OCI-LY1 (cell line): ENCODE results near the gene BATF2.

Experiments
- H2AFZ ChIP-seq: fragments of 200-600 bp; sonication (generic), shearing (Covaris generic); 2 replicates; pipeline ENCODE4 v1.6.0; 2014; ENCODE audit warnings: antibody characterized with exemption, mild to moderate bottlenecking, low read length
- H3F3A ChIP-seq: fragments of 200-600 bp; sonication (generic), shearing (Covaris generic); 2 replicates; pipeline ENCODE4 v1.6.0; 2014; ENCODE audit warnings: mild to moderate bottlenecking, antibody characterized with exemption, low read length, moderate library complexity; ENCODE audit not compliant: insufficient read depth
- H3K27ac ChIP-seq: fragments of 200-600 bp; sonication (generic); 2 replicates; pipeline ENCODE4 v1.5.1; 2014; ENCODE audit warnings: low read length, mixed run types, mild to moderate bottlenecking, low read depth; ENCODE audit not compliant: poor library complexity, severe bottlenecking
- H3K27me3 ChIP-seq: fragments of 200-600 bp; sonication (generic); 2 replicates; pipeline ENCODE4 v1.6.0; 2014; ENCODE audit warnings: antibody characterized with exemption, mild to moderate bottlenecking, low read length, moderate library complexity; ENCODE audit not compliant: insufficient read depth
- H3K36me3 ChIP-seq: fragments of 200-600 bp; sonication (generic); 2 replicates; pipeline ENCODE4 v1.6.1; 2014; ENCODE audit warnings: mild to moderate bottlenecking, antibody characterized with exemption, low read length, moderate library complexity, mixed read lengths; ENCODE audit not compliant: insufficient read depth
- H3K4me1 ChIP-seq: fragments of 200-600 bp; sonication (generic); 2 replicates; pipeline ENCODE4 v1.5.1; 2014; ENCODE audit warnings: mild to moderate bottlenecking, low read length, moderate library complexity; ENCODE audit not compliant: insufficient read depth, severe bottlenecking
- H3K4me2 ChIP-seq: fragments of 200-600 bp; sonication (generic), shearing (Covaris generic); 2 replicates; pipeline ENCODE4 v1.6.1; 2014; ENCODE audit warnings: low read length
- H3K4me3 ChIP-seq: fragments of 200-600 bp; sonication (generic); 2 replicates; pipeline ENCODE4 v1.5.1; 2014; ENCODE audit warnings: low read length, low read depth, mild to moderate bottlenecking, mixed read lengths; ENCODE audit not compliant: poor library complexity, severe bottlenecking
- H3K79me2 ChIP-seq: fragments of 200-600 bp; shearing (Covaris generic); 2 replicates; pipeline ENCODE4 v1.6.1; 2016; ENCODE audit warnings: mixed run types, low read length, mixed read lengths; ENCODE audit not compliant: insufficient read depth
- H3K9ac ChIP-seq: fragments of 200-600 bp; sonication (generic), shearing (Covaris generic); 2 replicates; pipeline ENCODE4 v1.6.1; 2014; ENCODE audit warnings: mild to moderate bottlenecking, low read length, mixed read lengths
- H3K9me2 ChIP-seq: fragments of 200-600 bp; sonication (generic), shearing (Covaris generic); 2 replicates; pipeline ENCODE4 v1.6.1; 2014; ENCODE audit warnings: low read depth, mild to moderate bottlenecking, low read length, mixed read lengths
- H3K9me3 ChIP-seq: fragments of 200-600 bp; shearing (Covaris generic); 2 replicates; pipeline ENCODE4 v1.6.1; 2014; ENCODE audit warnings: low read length, mixed read lengths
- H4K20me1 ChIP-seq: fragments of 200-600 bp; sonication (generic), shearing (Covaris generic); 2 replicates; pipeline ENCODE4 v1.6.0; 2016; ENCODE audit warnings: mild to moderate bottlenecking, low read length; ENCODE audit not compliant: insufficient read depth
- EZH2 ChIP-seq: fragments of 200-600 bp; sonication (generic), shearing (Covaris generic); IDR thresholded peaks from 2 replicates; pipeline ENCODE4 v1.8.0; 2017; ENCODE audit warnings: borderline replicate concordance, mixed run types, mild to moderate bottlenecking, antibody characterized with exemption, low read length, moderate library complexity, mixed read lengths
- TF ChIP-seq, protein P1 (sequence below): fragments of 200-600 bp; sonication (generic), shearing (Covaris generic); IDR thresholded peaks from 2 replicates; pipeline ENCODE4 v1.5.1; 2017; ENCODE audit warnings: mild to moderate bottlenecking, antibody characterized with exemption, low read length, moderate library complexity, mixed read lengths

Gene BATF2

GRCh38 chr11:64998141-64998540 is 1.4 kb upstream of the BATF2 start:
- Histone ChIP-seq H3F3A (no peaks in the 10 kb centered on the region), H3K9ac (no peak overlapping the region)

GRCh38 chr11:64996327-64996709 is 453 bp downstream of the BATF2 start:
- H3K36me3 ChIP-seq = no peaks in the 10 kb centered on the region
- no peak overlapping the region for H3K27ac ChIP-seq
- no peak overlapping the region for H2AFZ ChIP-seq
- no peaks in the 10 kb centered on the region for H3K9me3 ChIP-seq
- no peak overlapping the region for H3K4me3 ChIP-seq
- no peak overlapping the region for H3K9ac ChIP-seq
- no peaks in the 10 kb centered on the region for H3K79me2 ChIP-seq
- no peaks in the 10 kb centered on the region for H3K9me2 ChIP-seq
- H3K27me3 ChIP-seq = no peaks in the 10 kb centered on the region
- no peak for TF ChIP-seq EZH2
- TF ChIP-seq, protein P1, sequence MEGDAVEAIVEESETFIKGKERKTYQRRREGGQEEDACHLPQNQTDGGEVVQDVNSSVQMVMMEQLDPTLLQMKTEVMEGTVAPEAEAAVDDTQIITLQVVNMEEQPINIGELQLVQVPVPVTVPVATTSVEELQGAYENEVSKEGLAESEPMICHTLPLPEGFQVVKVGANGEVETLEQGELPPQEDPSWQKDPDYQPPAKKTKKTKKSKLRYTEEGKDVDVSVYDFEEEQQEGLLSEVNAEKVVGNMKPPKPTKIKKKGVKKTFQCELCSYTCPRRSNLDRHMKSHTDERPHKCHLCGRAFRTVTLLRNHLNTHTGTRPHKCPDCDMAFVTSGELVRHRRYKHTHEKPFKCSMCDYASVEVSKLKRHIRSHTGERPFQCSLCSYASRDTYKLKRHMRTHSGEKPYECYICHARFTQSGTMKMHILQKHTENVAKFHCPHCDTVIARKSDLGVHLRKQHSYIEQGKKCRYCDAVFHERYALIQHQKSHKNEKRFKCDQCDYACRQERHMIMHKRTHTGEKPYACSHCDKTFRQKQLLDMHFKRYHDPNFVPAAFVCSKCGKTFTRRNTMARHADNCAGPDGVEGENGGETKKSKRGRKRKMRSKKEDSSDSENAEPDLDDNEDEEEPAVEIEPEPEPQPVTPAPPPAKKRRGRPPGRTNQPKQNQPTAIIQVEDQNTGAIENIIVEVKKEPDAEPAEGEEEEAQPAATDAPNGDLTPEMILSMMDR = no peak
- no peaks in the 10 kb centered on the region for H3F3A ChIP-seq
- H4K20me1 ChIP-seq = no peaks in the 10 kb centered on the region
- no peak overlapping the region for H3K4me2 ChIP-seq
- H3K4me1 ChIP-seq = no peaks in the 10 kb centered on the region

More at GRCh38 chr11:64998141-64998540, 1.4 kb upstream of the BATF2 start:
- Histone ChIP-seq H4K20me1 (no peaks in the 10 kb centered on the region), H3K36me3 (no peaks in the 10 kb centered on the region), H2AFZ (no peak overlapping the region), H3K9me3 (no peaks in the 10 kb centered on the region), H3K27me3 (no peaks in the 10 kb centered on the region), H3K27ac (no peak overlapping the region), H3K9me2 (no peaks in the 10 kb centered on the region), H3K4me2 (no peak overlapping the region), H3K4me1 (no peaks in the 10 kb centered on the region), H3K79me2 (no peaks in the 10 kb centered on the region), H3K4me3 (no peak overlapping the region)
- no peak for TF ChIP-seq EZH2
- TF ChIP-seq, protein P1 = no peak

DNA sequence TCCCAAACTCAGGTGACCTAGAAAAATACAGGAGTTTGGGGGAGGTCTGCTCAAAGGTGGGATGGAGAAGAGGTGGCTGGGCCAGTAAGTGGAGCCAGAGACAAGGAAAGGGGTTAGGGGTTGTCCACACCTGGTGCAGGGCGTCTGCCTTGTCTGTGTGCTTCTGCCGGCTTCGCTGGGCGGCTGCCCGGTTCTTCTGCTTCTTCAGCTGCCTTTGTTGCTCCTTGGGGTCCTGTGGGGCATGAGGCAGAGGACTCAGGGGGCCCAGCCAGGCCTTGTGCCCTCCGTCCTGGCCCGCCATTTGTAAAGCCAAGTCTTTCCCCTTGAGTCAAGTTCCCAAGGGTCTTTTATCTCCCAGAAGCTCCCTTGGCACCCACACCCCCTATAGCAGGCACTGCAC is 2.5 kb downstream of the BATF2 start:
- H3K79me2 ChIP-seq = no peaks in the 10 kb centered on the region
- H3K4me2 ChIP-seq = no peak overlapping the region
- H3K4me3 ChIP-seq = no peak overlapping the region
- H3K27me3 ChIP-seq = no peaks in the 10 kb centered on the region
- TF ChIP-seq, protein P1 = no peak
- no peak for TF ChIP-seq EZH2
- no peaks in the 10 kb centered on the region for H3K9me3 ChIP-seq
- H4K20me1 ChIP-seq = no peaks in the 10 kb centered on the region
- no peak overlapping the region for H2AFZ ChIP-seq
- no peaks in the 10 kb centered on the region for H3F3A ChIP-seq
- no peaks in the 10 kb centered on the region for H3K36me3 ChIP-seq
- H3K9ac ChIP-seq = no peak overlapping the region
- no peaks in the 10 kb centered on the region for H3K9me2 ChIP-seq
- peaks cover 16% of the 10 kb centered on the region for H3K4me1 ChIP-seq
- H3K27ac ChIP-seq = no peak overlapping the region
